Body of pancreas (tissue), 4 donors: ENCODE data around the gene DPEP1.

Experiments used
- POLR2A ChIP-seq, 3 donors: fragments of 450-650 bp; IDR thresholded peaks; one replicate each; pipeline ENCODE4 v1.6.1; 2016; ENCODE audit warnings: antibody characterized with exemption in 3 of 3, mild to moderate bottlenecking in 2 of 3
- TF ChIP-seq, protein P1 (sequence below), 7 experiments: fragments of 450-650 bp in 4 of 7; fragments of 200-600 bp in 3 of 7; sonication (generic) in 3 of 7; IDR thresholded peaks; one replicate each; pipeline ENCODE4 v1.5.1; 2016 to 2019; ENCODE audit warnings: antibody characterized with exemption in 7 of 7

DNA sequence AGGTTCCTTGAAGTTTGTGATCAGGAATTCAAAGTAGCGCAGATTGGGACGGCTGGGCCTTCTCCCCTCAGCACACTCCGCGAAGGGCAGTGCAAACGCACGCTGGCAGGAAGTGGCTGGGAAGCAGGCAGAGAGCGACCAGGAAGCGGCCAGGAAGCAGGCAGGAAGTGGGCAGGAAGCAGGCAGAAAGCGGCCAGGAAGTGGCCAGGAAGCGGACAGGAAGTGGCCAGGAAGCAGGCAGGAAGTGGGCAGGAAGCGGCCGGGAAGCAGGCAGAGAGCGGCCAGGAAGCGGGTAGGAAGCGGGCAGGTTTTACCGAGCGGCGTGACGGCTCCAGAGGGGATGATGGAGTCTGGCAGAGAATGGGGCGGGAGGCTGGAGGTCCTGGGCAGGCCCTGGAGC is 3.2 kb downstream of the DPEP1 start:
- TF ChIP-seq, protein P1, sequence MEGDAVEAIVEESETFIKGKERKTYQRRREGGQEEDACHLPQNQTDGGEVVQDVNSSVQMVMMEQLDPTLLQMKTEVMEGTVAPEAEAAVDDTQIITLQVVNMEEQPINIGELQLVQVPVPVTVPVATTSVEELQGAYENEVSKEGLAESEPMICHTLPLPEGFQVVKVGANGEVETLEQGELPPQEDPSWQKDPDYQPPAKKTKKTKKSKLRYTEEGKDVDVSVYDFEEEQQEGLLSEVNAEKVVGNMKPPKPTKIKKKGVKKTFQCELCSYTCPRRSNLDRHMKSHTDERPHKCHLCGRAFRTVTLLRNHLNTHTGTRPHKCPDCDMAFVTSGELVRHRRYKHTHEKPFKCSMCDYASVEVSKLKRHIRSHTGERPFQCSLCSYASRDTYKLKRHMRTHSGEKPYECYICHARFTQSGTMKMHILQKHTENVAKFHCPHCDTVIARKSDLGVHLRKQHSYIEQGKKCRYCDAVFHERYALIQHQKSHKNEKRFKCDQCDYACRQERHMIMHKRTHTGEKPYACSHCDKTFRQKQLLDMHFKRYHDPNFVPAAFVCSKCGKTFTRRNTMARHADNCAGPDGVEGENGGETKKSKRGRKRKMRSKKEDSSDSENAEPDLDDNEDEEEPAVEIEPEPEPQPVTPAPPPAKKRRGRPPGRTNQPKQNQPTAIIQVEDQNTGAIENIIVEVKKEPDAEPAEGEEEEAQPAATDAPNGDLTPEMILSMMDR (IDR thresholded peaks at IDR 0.05), result no peak
- TF ChIP-seq POLR2A (IDR thresholded peaks at IDR 0.05), result no peak
